H9 (cell line): ENCODE data around the gene ACOXL. TPM values are rescaled to one million over a fixed set of nuclear protein-coding genes. Genes with fewer than 3 reads are reported as not detected.

Source experiments
- DNase-seq: peaks from one replicate; pipeline ENCODE4 v3.0.0-alpha.2; 2017
- H2AFZ ChIP-seq: one replicate; pipeline ENCODE4 v1.6.1; 2013; ENCODE audit warnings: mild to moderate bottlenecking, low read length, control low read depth, moderate library complexity
- H2AK5ac ChIP-seq: 2 replicates; pipeline ENCODE4 v1.6.1; 2013; ENCODE audit warnings: low read length, control low read depth, mixed read lengths; ENCODE audit not compliant: insufficient read length
- H2BK120ac ChIP-seq: one replicate; pipeline ENCODE4 v1.6.1; 2013; ENCODE audit warnings: low read depth, mild to moderate bottlenecking, low read length, control low read depth, inconsistent platforms; ENCODE audit not compliant: poor library complexity, severe bottlenecking
- H2BK12ac ChIP-seq: 2 replicates; pipeline ENCODE4 v1.6.1; 2013; ENCODE audit warnings: low read length, control low read depth, mixed read lengths, low read depth; ENCODE audit not compliant: insufficient read length
- H2BK15ac ChIP-seq: 2 replicates; pipeline ENCODE4 v1.6.1; 2013; ENCODE audit warnings: low read depth, low read length, control low read depth
- H2BK20ac ChIP-seq: one replicate; pipeline ENCODE4 v1.6.1; 2013; ENCODE audit warnings: low read depth, mild to moderate bottlenecking, low read length, control low read depth, inconsistent platforms; ENCODE audit not compliant: poor library complexity, severe bottlenecking
- H2BK5ac ChIP-seq: 2 replicates; pipeline ENCODE4 v1.6.1; 2013; ENCODE audit warnings: low read length, control low read depth, mixed read lengths; ENCODE audit not compliant: insufficient read length
- H3K14ac ChIP-seq: 2 replicates; pipeline ENCODE4 v1.6.1; 2013; ENCODE audit warnings: low read length, control low read depth; ENCODE audit not compliant: insufficient read depth
- H3K18ac ChIP-seq: 2 replicates; pipeline ENCODE4 v1.6.1; 2013; ENCODE audit warnings: low read depth, mild to moderate bottlenecking, mixed read lengths, low read length, control low read depth; ENCODE audit not compliant: insufficient read length
- H3K23ac ChIP-seq: 2 replicates; pipeline ENCODE4 v1.6.1; 2013; ENCODE audit warnings: low read length, control low read depth, mixed read lengths, low read depth; ENCODE audit not compliant: insufficient read length
- H3K23me2 ChIP-seq: 2 replicates; pipeline ENCODE4 v1.6.1; 2013; ENCODE audit warnings: low read depth, mild to moderate bottlenecking, mixed read lengths, low read length, control low read depth; ENCODE audit not compliant: insufficient read length, poor library complexity, severe bottlenecking
- H3K27ac ChIP-seq: 2 replicates; pipeline ENCODE4 v1.5.1; 2013; ENCODE audit warnings: low read length, control low read depth, mixed read lengths, low read depth; ENCODE audit not compliant: insufficient read length
- H3K27me3 ChIP-seq: 2 replicates; pipeline ENCODE4 v1.6.1; 2013; ENCODE audit warnings: low read length, control low read depth, inconsistent platforms; ENCODE audit not compliant: insufficient read depth
- H3K4ac ChIP-seq: 2 replicates; pipeline ENCODE4 v1.6.1; 2013; ENCODE audit warnings: low read depth, mild to moderate bottlenecking, control low read depth, inconsistent platforms, low read length, moderate library complexity
- H3K4me1 ChIP-seq: 2 replicates; pipeline ENCODE4 v1.6.1; 2013; ENCODE audit warnings: low read length, control low read depth, inconsistent platforms; ENCODE audit not compliant: insufficient read depth
- H3K4me2 ChIP-seq: 2 replicates; pipeline ENCODE4 v1.6.1; 2013; ENCODE audit warnings: low read length, control low read depth, mixed read lengths; ENCODE audit not compliant: insufficient read length, insufficient read depth
- H3K56ac ChIP-seq: 2 replicates; pipeline ENCODE4 v1.6.1; 2013; ENCODE audit warnings: low read depth, mild to moderate bottlenecking, mixed read lengths, low read length, control low read depth; ENCODE audit not compliant: insufficient read length
- H3K79me1 ChIP-seq: 2 replicates; pipeline ENCODE4 v1.6.1; 2013; ENCODE audit warnings: low read depth, mild to moderate bottlenecking, moderate library complexity, low read length, control low read depth, inconsistent platforms; ENCODE audit not compliant: insufficient read depth, poor library complexity, severe bottlenecking
- H3K79me2 ChIP-seq: 2 replicates; pipeline ENCODE4 v1.6.1; 2013; ENCODE audit warnings: low read length, control low read depth, inconsistent platforms; ENCODE audit not compliant: insufficient read depth
- H3K9ac ChIP-seq: 2 replicates; pipeline ENCODE4 v1.6.1; 2013; ENCODE audit warnings: low read length, control low read depth, mixed read lengths; ENCODE audit not compliant: insufficient read length; ENCODE audit errors: extremely low read depth
- H3K9me3 ChIP-seq: one replicate; pipeline ENCODE4 v1.6.1; 2013; ENCODE audit warnings: low read depth, low read length, inconsistent platforms; ENCODE audit not compliant: control insufficient read depth
- H3T11ph ChIP-seq: one replicate; pipeline ENCODE4 v1.6.1; 2013; ENCODE audit warnings: mild to moderate bottlenecking, low read length, control low read depth, inconsistent platforms
- H4K20me1 ChIP-seq: one replicate; pipeline ENCODE4 v1.6.1; 2013; ENCODE audit not compliant: control insufficient read depth, insufficient read length, insufficient read depth
- H4K5ac ChIP-seq: 2 replicates; pipeline ENCODE4 v1.6.1; 2013; ENCODE audit warnings: low read depth, mild to moderate bottlenecking, mixed read lengths, low read length, control low read depth; ENCODE audit not compliant: insufficient read length
- H4K8ac ChIP-seq: replicated peaks from 2 replicates; pipeline ENCODE4 v1.6.1; 2013; ENCODE audit warnings: low read length, control low read depth, mixed read lengths, low read depth; ENCODE audit not compliant: insufficient read length
- H4K91ac ChIP-seq: 2 replicates; pipeline ENCODE4 v1.6.1; 2013; ENCODE audit warnings: low read depth, mild to moderate bottlenecking, moderate library complexity, mixed read lengths, low read length, control low read depth; ENCODE audit not compliant: insufficient read length
- H3K27ac Mint-ChIP-seq, 3 experiments: 2 replicates in 2 of 3; 3 replicates in 1 of 3; pipeline ENCODE4 v1.8.0; 2020 to 2021; ENCODE audit warnings: mixed read lengths in 3 of 3, mild to moderate bottlenecking in 1 of 3, moderate library complexity in 1 of 3
- H3K27me3 Mint-ChIP-seq: 2 replicates; pipeline ENCODE4 v1.8.0; 2021; ENCODE audit warnings: low read depth, mild to moderate bottlenecking, moderate library complexity, mixed read lengths
- H3K36me3 Mint-ChIP-seq, 3 experiments: 2 replicates in 2 of 3; 3 replicates in 1 of 3; pipeline ENCODE4 v1.8.0; 2020 to 2021; ENCODE audit warnings: low read depth in 3 of 3, mixed read lengths in 3 of 3; ENCODE audit not compliant: insufficient read depth in 1 of 3
- H3K4me1 Mint-ChIP-seq, 2 experiments: 2 replicates each; pipeline ENCODE4 v1.8.0; 2020; ENCODE audit warnings: mixed read lengths in 2 of 2
- H3K4me3 Mint-ChIP-seq, 2 experiments: 2 replicates in 1 of 2; 3 replicates in 1 of 2; pipeline ENCODE4 v1.8.0; 2020 to 2021; ENCODE audit warnings: mild to moderate bottlenecking in 2 of 2, mixed read lengths in 2 of 2, moderate library complexity in 1 of 2
- H3K9me3 Mint-ChIP-seq, 2 experiments: 2 replicates in 1 of 2; 3 replicates in 1 of 2; pipeline ENCODE4 v1.8.0; 2020; ENCODE audit warnings: mild to moderate bottlenecking in 2 of 2, mixed read lengths in 2 of 2, moderate library complexity in 1 of 2
- WGBS: extraction: QIAGEN DNeasy Blood & Tissue Kit; methylation state at CpG from one replicate; pipeline ENCODE4 v1.1.7; 2013; ENCODE audit warnings: missing lambda C conversion rate, low lambda C conversion rate, mixed read lengths; ENCODE audit not compliant: insufficient read length; ENCODE audit errors: extremely low coverage; 5-methylcytosine and 5-hydroxymethylcytosine counted together
- total RNA-seq: library from RNA; stranded (reverse); gene quantifications from 2 replicates; pipeline ENCODE4 v1.2.1, GENCODE V29; 2021
- TF ChIP-seq, protein P1 (sequence below): fragments of 200-600 bp; sonication (generic); conservative IDR thresholded peaks from 3 replicates; pipeline ENCODE4 v1.8.0; 2021; ENCODE audit warnings: antibody characterized with exemption, mild to moderate bottlenecking

Gene ACOXL
- total RNA-seq, 1 experiment from 2014 or later = 37.6 TPM

DNA sequence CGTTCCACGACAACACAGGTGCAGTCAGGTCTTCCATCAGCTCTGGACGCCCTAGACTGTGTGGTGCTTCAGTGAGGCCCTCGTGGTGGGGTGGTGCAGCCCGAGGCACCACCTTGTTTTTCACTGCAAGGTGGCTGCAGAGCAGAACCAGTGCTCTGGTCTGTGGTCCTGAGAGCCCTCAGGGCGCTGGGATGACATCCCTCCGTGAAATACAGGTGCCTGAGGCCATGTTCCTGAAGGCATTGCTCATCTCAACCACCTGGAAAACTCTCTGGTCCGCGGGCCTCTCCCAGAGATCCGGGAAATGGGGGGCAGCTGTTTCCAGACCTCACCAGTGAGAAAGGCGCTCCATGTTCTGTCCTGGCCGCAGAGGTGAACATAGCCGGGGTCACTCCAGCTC is 119.2 kb downstream of the ACOXL start:
- Mint-ChIP-seq H3K4me3 (no peak overlapping the region), H3K27me3 (no peaks in the 10 kb centered on the region; the same call in 1 of the 2 replicates), H3K9me3 (no peaks in the 10 kb centered on the region), H3K4me1 (peaks cover 20 to 38% of the 10 kb centered on the region in 2 experiments), H3K27ac (peak overlapping the region; percentile 42 to 65 (median 47); a peak in 2 of 7 replicates), H3K36me3 (peaks cover 7 to 47% (median 31%) of the 10 kb centered on the region in 3 experiments; a peak in 6 of 7 replicates)
- Histone ChIP-seq H2BK15ac (no peak overlapping the region), H2AK5ac (no peak overlapping the region), H3K14ac (no peak overlapping the region; the same call in 1 of the 2 replicates), H4K5ac (no peak overlapping the region), H2BK120ac (no peak overlapping the region), H3K23ac (no peak overlapping the region), H3K56ac (no peak overlapping the region), H4K91ac (no peak overlapping the region), H3T11ph (no peak overlapping the region), H3K23me2 (no peaks in the 10 kb centered on the region), H3K4me1 (peaks cover 3% of the 10 kb centered on the region; the same call in 1 of the 2 replicates), H2BK12ac (no peak overlapping the region), H2BK5ac (no peak overlapping the region), H3K9ac (no peak overlapping the region), H3K4me2 (no peak overlapping the region), H3K79me1 (no peaks in the 10 kb centered on the region), H4K20me1 (no peaks in the 10 kb centered on the region), H2BK20ac (no peak overlapping the region), H4K8ac (no peak overlapping the region), H3K18ac (no peak overlapping the region), H3K27me3 (no peaks in the 10 kb centered on the region), H3K79me2 (no peaks in the 10 kb centered on the region), H2AFZ (no peak overlapping the region), H3K27ac (no peak overlapping the region), H3K4ac (no peak overlapping the region), H3K9me3 (no peaks in the 10 kb centered on the region)
- DNase-seq = peak; percentile 24
- TF ChIP-seq, protein P1, sequence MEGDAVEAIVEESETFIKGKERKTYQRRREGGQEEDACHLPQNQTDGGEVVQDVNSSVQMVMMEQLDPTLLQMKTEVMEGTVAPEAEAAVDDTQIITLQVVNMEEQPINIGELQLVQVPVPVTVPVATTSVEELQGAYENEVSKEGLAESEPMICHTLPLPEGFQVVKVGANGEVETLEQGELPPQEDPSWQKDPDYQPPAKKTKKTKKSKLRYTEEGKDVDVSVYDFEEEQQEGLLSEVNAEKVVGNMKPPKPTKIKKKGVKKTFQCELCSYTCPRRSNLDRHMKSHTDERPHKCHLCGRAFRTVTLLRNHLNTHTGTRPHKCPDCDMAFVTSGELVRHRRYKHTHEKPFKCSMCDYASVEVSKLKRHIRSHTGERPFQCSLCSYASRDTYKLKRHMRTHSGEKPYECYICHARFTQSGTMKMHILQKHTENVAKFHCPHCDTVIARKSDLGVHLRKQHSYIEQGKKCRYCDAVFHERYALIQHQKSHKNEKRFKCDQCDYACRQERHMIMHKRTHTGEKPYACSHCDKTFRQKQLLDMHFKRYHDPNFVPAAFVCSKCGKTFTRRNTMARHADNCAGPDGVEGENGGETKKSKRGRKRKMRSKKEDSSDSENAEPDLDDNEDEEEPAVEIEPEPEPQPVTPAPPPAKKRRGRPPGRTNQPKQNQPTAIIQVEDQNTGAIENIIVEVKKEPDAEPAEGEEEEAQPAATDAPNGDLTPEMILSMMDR = no peak
- no CpG with 5 or more reads among the region's 13 CpGs for WGBS
